GM12878 (cell line): ENCODE measurements around the gene DUSP7. TPM values are rescaled to one million over a fixed set of nuclear protein-coding genes. Genes with fewer than 3 reads are reported as not detected.

Source experiments
- ATF7 ChIP-seq: fragments of 450-650 bp; IDR thresholded peaks from 2 replicates; pipeline ENCODE4 v1.6.1; 2016; ENCODE audit warnings: low read depth, mild to moderate bottlenecking
- BACH1 ChIP-seq: fragments of 450-650 bp; IDR thresholded peaks from 2 replicates; pipeline ENCODE4 v1.6.1; 2017; ENCODE audit warnings: mild to moderate bottlenecking, borderline replicate concordance
- BHLHE40 ChIP-seq, 2 experiments: fragments of 450-650 bp in 1 of 2; IDR thresholded peaks; 2 replicates each; pipeline ENCODE4 v1.6.1; 2011 to 2017; ENCODE audit warnings: low read depth in 2 of 2, borderline replicate concordance in 1 of 2, improper control_type of control experiment in 1 of 2, low read length in 1 of 2, mild to moderate bottlenecking in 1 of 2
- BMI1 ChIP-seq: fragments of 450-650 bp; IDR thresholded peaks from 2 replicates; pipeline ENCODE4 v1.6.1; 2016; ENCODE audit warnings: mild to moderate bottlenecking, moderate library complexity, borderline replicate concordance
- CHD2 ChIP-seq: IDR thresholded peaks from 2 replicates; pipeline ENCODE4 v1.6.1; 2011; ENCODE audit warnings: low read depth, low read length, improper control_type of control experiment, borderline replicate concordance
- CREB1 ChIP-seq: IDR thresholded peaks from 2 replicates; pipeline ENCODE4 v1.6.1; 2012; ENCODE audit warnings: low read depth, mild to moderate bottlenecking, inconsistent platforms
- CREM ChIP-seq: IDR thresholded peaks from 2 replicates; pipeline ENCODE4 v1.6.1; 2014; ENCODE audit warnings: antibody characterized with exemption, low read depth
- EGR1 ChIP-seq, 2 experiments: IDR thresholded peaks; 1 replicate in 1 of 2; 2 replicates in 1 of 2; pipeline ENCODE4 v1.6.1; 2011 to 2012; ENCODE audit warnings: low read depth in 2 of 2, low read length in 2 of 2, borderline replicate concordance in 1 of 2, mild to moderate bottlenecking in 1 of 2, moderate library complexity in 1 of 2
- EZH2 ChIP-seq: IDR thresholded peaks from 2 replicates; pipeline ENCODE4 v1.6.1; 2012; ENCODE audit warnings: low read depth, mild to moderate bottlenecking, control low read depth, inconsistent platforms, low read length, borderline replicate concordance; ENCODE audit not compliant: control insufficient read depth
- FOS ChIP-seq: IDR thresholded peaks from 3 replicates; pipeline ENCODE4 v1.6.1; 2011; ENCODE audit warnings: borderline replicate concordance; ENCODE audit not compliant: insufficient read length; ENCODE audit errors: extremely low read depth
- KAT2A ChIP-seq: conservative IDR thresholded peaks from 2 replicates; pipeline ENCODE4 v1.6.1; 2011; ENCODE audit warnings: low read depth, low read length; ENCODE audit not compliant: control insufficient read depth
- MAX ChIP-seq: IDR thresholded peaks from 2 replicates; pipeline ENCODE4 v1.6.1; 2012; ENCODE audit warnings: low read depth, low read length, improper control_type of control experiment
- NBN ChIP-seq: fragments of 450-650 bp; IDR thresholded peaks from 2 replicates; pipeline ENCODE4 v1.6.1; 2016
- NFYB ChIP-seq: IDR thresholded peaks from 2 replicates; pipeline ENCODE4 v1.6.1; 2011; ENCODE audit warnings: low read depth, mild to moderate bottlenecking, low read length, improper control_type of control experiment, moderate library complexity; ENCODE audit not compliant: insufficient read depth
- RCOR1 ChIP-seq: conservative IDR thresholded peaks from 2 replicates; pipeline ENCODE4 v1.6.1; 2012; ENCODE audit warnings: low read depth, low read length, improper control_type of control experiment
- REST ChIP-seq: IDR thresholded peaks from 2 replicates; pipeline ENCODE4 v1.6.1; 2012; ENCODE audit warnings: mild to moderate bottlenecking, low read depth, low read length
- RFX5 ChIP-seq: IDR thresholded peaks from 2 replicates; pipeline ENCODE4 v1.6.1; 2011; ENCODE audit warnings: low read depth, low read length, improper control_type of control experiment
- USF1 ChIP-seq: IDR thresholded peaks from 2 replicates; pipeline ENCODE4 v1.6.1; 2011; ENCODE audit warnings: borderline replicate concordance, low read depth, mild to moderate bottlenecking, moderate library complexity, mixed read lengths, low read length; ENCODE audit not compliant: insufficient read depth; ENCODE audit errors: extremely low read length
- ZNF24 ChIP-seq: fragments of 450-650 bp; IDR thresholded peaks from 2 replicates; pipeline ENCODE4 v1.6.1; 2017; ENCODE audit warnings: antibody characterized with exemption, mild to moderate bottlenecking
- polyA plus RNA-seq, 11 experiments: library from polyadenylated mRNA; depleted of rRNA in 4 of 11; unstranded in 6 of 11; stranded (reverse) in 5 of 11; fragments of >200 nt; fragmentation: Nextera tagmentation in 4 of 11; fragmentation: Illumina TruSeq in 1 of 11; extraction: Ambion mirVana in 4 of 11; extraction: Trizol in 1 of 11; gene quantifications; 1 replicate in 1 of 11; 2 replicates in 10 of 11; pipeline versions ENCODE4 v1.2.1 to v1.2.3, GENCODE V29; 2011 to 2016; ENCODE audit warnings: inconsistent platforms in 2 of 11, missing spikeins in 2 of 11, low read depth in 1 of 11
- total RNA-seq, 4 experiments: library from RNA; depleted of rRNA in 3 of 4; stranded (reverse); fragments of >200 nt in 3 of 4; fragmentation: Illumina TruSeq in 1 of 4; extraction: Trizol in 1 of 4; gene quantifications; 2 replicates each; pipeline versions ENCODE4 v1.2.1 to v1.2.3, GENCODE V29; 2013 to 2021
- TF ChIP-seq, protein P1 (sequence below): fragments of 450-650 bp; IDR thresholded peaks from 2 replicates; pipeline ENCODE4 v1.6.1; 2017; ENCODE audit warnings: mild to moderate bottlenecking, moderate library complexity

Gene DUSP7
- total and polyA plus RNA-seq, 10 of the 15 experiments (the other 5 are each of a cell fraction or from before 2014, with no cell fraction given): 0.73 to 17.0 (median 7.9) TPM

- TF ChIP-seq, protein P1, sequence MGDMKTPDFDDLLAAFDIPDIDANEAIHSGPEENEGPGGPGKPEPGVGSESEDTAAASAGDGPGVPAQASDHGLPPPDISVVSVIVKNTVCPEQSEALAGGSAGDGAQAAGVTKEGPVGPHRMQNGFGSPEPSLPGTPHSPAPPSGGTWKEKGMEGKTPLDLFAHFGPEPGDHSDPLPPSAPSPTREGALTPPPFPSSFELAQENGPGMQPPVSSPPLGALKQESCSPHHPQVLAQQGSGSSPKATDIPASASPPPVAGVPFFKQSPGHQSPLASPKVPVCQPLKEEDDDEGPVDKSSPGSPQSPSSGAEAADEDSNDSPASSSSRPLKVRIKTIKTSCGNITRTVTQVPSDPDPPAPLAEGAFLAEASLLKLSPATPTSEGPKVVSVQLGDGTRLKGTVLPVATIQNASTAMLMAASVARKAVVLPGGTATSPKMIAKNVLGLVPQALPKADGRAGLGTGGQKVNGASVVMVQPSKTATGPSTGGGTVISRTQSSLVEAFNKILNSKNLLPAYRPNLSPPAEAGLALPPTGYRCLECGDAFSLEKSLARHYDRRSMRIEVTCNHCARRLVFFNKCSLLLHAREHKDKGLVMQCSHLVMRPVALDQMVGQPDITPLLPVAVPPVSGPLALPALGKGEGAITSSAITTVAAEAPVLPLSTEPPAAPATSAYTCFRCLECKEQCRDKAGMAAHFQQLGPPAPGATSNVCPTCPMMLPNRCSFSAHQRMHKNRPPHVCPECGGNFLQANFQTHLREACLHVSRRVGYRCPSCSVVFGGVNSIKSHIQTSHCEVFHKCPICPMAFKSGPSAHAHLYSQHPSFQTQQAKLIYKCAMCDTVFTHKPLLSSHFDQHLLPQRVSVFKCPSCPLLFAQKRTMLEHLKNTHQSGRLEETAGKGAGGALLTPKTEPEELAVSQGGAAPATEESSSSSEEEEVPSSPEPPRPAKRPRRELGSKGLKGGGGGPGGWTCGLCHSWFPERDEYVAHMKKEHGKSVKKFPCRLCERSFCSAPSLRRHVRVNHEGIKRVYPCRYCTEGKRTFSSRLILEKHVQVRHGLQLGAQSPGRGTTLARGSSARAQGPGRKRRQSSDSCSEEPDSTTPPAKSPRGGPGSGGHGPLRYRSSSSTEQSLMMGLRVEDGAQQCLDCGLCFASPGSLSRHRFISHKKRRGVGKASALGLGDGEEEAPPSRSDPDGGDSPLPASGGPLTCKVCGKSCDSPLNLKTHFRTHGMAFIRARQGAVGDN: peak; percentile 36; the same call in 1 of the 2 replicates
- TF ChIP-seq CREM (peak; percentile 62), BACH1 (0 out of 2 replicates have a peak, but pooled peaks have one; percentile 37), MAX (peak; percentile 94), REST (no peak), CREB1 (peak; percentile 67), ATF7 (peak; percentile 40; the same call in 1 of the 2 replicates), CHD2 (peak; percentile 86; the same call in 1 of the 2 replicates), RCOR1 (no peak), ZNF24 (no peak), KAT2A (no peak), BMI1 (peak; percentile 82), NFYB (peak; percentile 91), EGR1 (IDR thresholded peaks at IDR 0.05; ENCODE audit: borderline replicate concordance in 1 of 2, low read depth in 2 of 2, low read length in 2 of 2) (0 out of 3 replicates have a peak, but pooled peaks of 1 of the 2 experiments have one; percentile 17), USF1 (peak; percentile 89), RFX5 (peak; percentile 65; the same call in 1 of the 2 replicates), FOS (peak; percentile 67), BHLHE40 (IDR thresholded peaks at IDR 0.05; ENCODE audit: borderline replicate concordance in 1 of 2, low read depth in 2 of 2, low read length in 1 of 2) (peak; percentile 79 to 84), EZH2 (no peak), NBN (0 out of 2 replicates have a peak, but pooled peaks have one; percentile 40)
Measured at GRCh38 chr3:52056968-52057811, 819 bp upstream of the DUSP7 start (continued).
